Gastroesophageal sphincter (tissue), 4 donors: ENCODE results near the gene TOP2B. TPM values are rescaled to one million over a fixed set of nuclear protein-coding genes. Genes with fewer than 3 reads are reported as not detected.

Experiments used
- ATAC-seq: fragments of 150-250 bp; one replicate; pipeline ENCODE4 v1.9.1; 2016; ENCODE audit warnings: mild to moderate bottlenecking, moderate library complexity
- H3K27ac ChIP-seq, 4 donors: fragments of 200-600 bp; sonication (generic) in 3 of 4; 1 replicate in 3 of 4; 2 replicates in 1 of 4; pipeline ENCODE4 v1.5.1; 2016 to 2019
- H3K27me3 ChIP-seq: fragments of 200-600 bp; sonication (generic); one replicate; pipeline ENCODE4 v1.5.1; 2019
- H3K36me3 ChIP-seq, 2 donors: fragments of 200-600 bp; sonication (generic); one replicate each; pipeline ENCODE4 v1.5.1; 2019; ENCODE audit warnings: control low read depth in 1 of 2
- H3K4me1 ChIP-seq, 3 donors: fragments of 200-600 bp; sonication (generic); 1 replicate in 2 of 3; 2 replicates in 1 of 3; pipeline ENCODE4 v1.5.1; 2016 to 2019; ENCODE audit warnings: control low read depth in 2 of 3
- H3K4me3 ChIP-seq, 2 donors: fragments of 200-600 bp; sonication (generic); one replicate each; pipeline ENCODE4 v1.5.1; 2019; ENCODE audit warnings: mild to moderate bottlenecking in 1 of 2, moderate library complexity in 1 of 2
- H3K9me3 ChIP-seq, 3 donors: fragments of 200-600 bp; sonication (generic); one replicate each; pipeline ENCODE4 v1.5.1; 2017 to 2019; ENCODE audit warnings: control low read depth in 2 of 3
- CTCF ChIP-seq, 4 experiments: fragments of 200-600 bp in 2 of 4; fragments of 450-650 bp in 2 of 4; sonication (generic) in 1 of 4; IDR thresholded peaks; one replicate each; pipeline ENCODE4 v1.5.1; 2017 to 2019; ENCODE audit warnings: antibody characterized with exemption in 4 of 4, mild to moderate bottlenecking in 2 of 4, moderate library complexity in 2 of 4
- EP300 ChIP-seq: sonication (generic); formaldehyde crosslinking; IDR thresholded peaks from one replicate; pipeline ENCODE4 v1.6.1; 2017; ENCODE audit warnings: antibody characterized with exemption, mild to moderate bottlenecking
- POLR2A ChIP-seq, 2 donors: fragments of 450-650 bp; IDR thresholded peaks; one replicate each; pipeline ENCODE4 v1.6.1; 2017; ENCODE audit warnings: antibody characterized with exemption in 2 of 2, mild to moderate bottlenecking in 2 of 2, moderate library complexity in 1 of 2
- POLR2AphosphoS5 ChIP-seq: sonication (generic); formaldehyde crosslinking; IDR thresholded peaks from one replicate; pipeline ENCODE4 v1.6.1; 2017; ENCODE audit warnings: antibody characterized with exemption
- WGBS, 2 donors: methylation state at CpG; one replicate each; pipeline ENCODE4 v1.1.5; 2018; ENCODE audit warnings: low coverage in 1 of 2; 5-methylcytosine and 5-hydroxymethylcytosine counted together
- total RNA-seq, 4 donors: library from RNA; depleted of rRNA; stranded (reverse); fragments of >200 nt; gene quantifications; one replicate each; pipeline ENCODE4 v1.1.0, GENCODE V29; 2016

TOP2B gene
- total RNA-seq, 4 donors from 2014 or later = 109 to 149 (median 127) TPM

- H3K4me3 ChIP-seq = no peak overlapping the region
- no peak for ATAC-seq
- 90% methylated on average over 6 of the region's 6 CpGs; no CpG with 5 or more reads in 1 of the 2 donors for WGBS, 2 donors
- H3K4me1 ChIP-seq = peaks cover 0 to 22% (median 0%) of the 10 kb centered on the region in 3 donors
- peaks cover 0 to 41% of the 10 kb centered on the region in 2 donors for H3K36me3 ChIP-seq
- TF ChIP-seq EP300 = no peak
- no peak for TF ChIP-seq POLR2AphosphoS5
- H3K27me3 ChIP-seq = no peaks in the 10 kb centered on the region
- H3K27ac ChIP-seq = no peak overlapping the region
- H3K9me3 ChIP-seq = no peaks in the 10 kb centered on the region
Observed at GRCh38 chr3:25586167-25586505, 78.6 kb downstream of the TOP2B start.

- H3K27ac ChIP-seq = no peak overlapping the region
- TF ChIP-seq CTCF (IDR thresholded peaks at IDR 0.05) (no peak), POLR2A (IDR thresholded peaks at IDR 0.05) (no peak), EP300 (no peak), POLR2AphosphoS5 (no peak)
- 88 to 90% methylated on average over 5 to 11 of the region's 14 CpGs for WGBS, 2 donors
- no peak for ATAC-seq
- peaks cover 0 to 47% of the 10 kb centered on the region in 2 donors for H3K36me3 ChIP-seq
- no peaks in the 10 kb centered on the region for H3K9me3 ChIP-seq
- H3K27me3 ChIP-seq = no peaks in the 10 kb centered on the region
- no peak overlapping the region for H3K4me3 ChIP-seq
- peaks cover 0 to 22% (median 0%) of the 10 kb centered on the region in 3 donors for H3K4me1 ChIP-seq
Observed at GRCh38 chr3:25585361-25586166, 79.1 kb downstream of the TOP2B start.

- peaks cover 0 to 47% of the 10 kb centered on the region in 2 donors for H3K36me3 ChIP-seq
- ATAC-seq = no peak
- no peak overlapping the region for H3K4me3 ChIP-seq
- no peak for TF ChIP-seq EP300
- no peak for TF ChIP-seq CTCF (IDR thresholded peaks at IDR 0.05)
- no peak for TF ChIP-seq POLR2A (IDR thresholded peaks at IDR 0.05)
- no peak for TF ChIP-seq POLR2AphosphoS5
- H3K27me3 ChIP-seq = no peaks in the 10 kb centered on the region
- H3K27ac ChIP-seq = no peak overlapping the region
- WGBS, 2 donors = 89 to 91% methylated on average over 3 to 14 of the region's 17 CpGs
- H3K9me3 ChIP-seq = no peaks in the 10 kb centered on the region
- peaks cover 0 to 13% (median 0%) of the 10 kb centered on the region in 3 donors for H3K4me1 ChIP-seq
Observed at GRCh38 chr3:25584011-25584789, 80.5 kb downstream of the TOP2B start.

GRCh38 chr3:25583343-25583742, 81.4 kb downstream of the TOP2B start:
- H3K9me3 ChIP-seq = no peaks in the 10 kb centered on the region
- no peak overlapping the region for H3K4me3 ChIP-seq
- no peak for TF ChIP-seq EP300
- TF ChIP-seq CTCF (IDR thresholded peaks at IDR 0.05) = no peak
- TF ChIP-seq POLR2AphosphoS5 = no peak
- TF ChIP-seq POLR2A (IDR thresholded peaks at IDR 0.05) = no peak
- no peak for ATAC-seq
- 92% methylated on average over 2 of the region's 10 CpGs; no CpG with 5 or more reads in 1 of the 2 donors for WGBS, 2 donors
- no peak overlapping the region for H3K27ac ChIP-seq
- no peaks in the 10 kb centered on the region for H3K27me3 ChIP-seq
- peaks cover 0 to 11% (median 0%) of the 10 kb centered on the region in 3 donors for H3K4me1 ChIP-seq
- peaks cover 0 to 51% of the 10 kb centered on the region in 2 donors for H3K36me3 ChIP-seq

- 100% methylated on average over 2 of the region's 2 CpGs; no CpG with 5 or more reads in 1 of the 2 donors for WGBS, 2 donors
- ATAC-seq = no peak
- no peak for TF ChIP-seq EP300
- no peak for TF ChIP-seq POLR2A (IDR thresholded peaks at IDR 0.05)
- TF ChIP-seq CTCF (IDR thresholded peaks at IDR 0.05) = no peak
- no peak for TF ChIP-seq POLR2AphosphoS5
Observed at GRCh38 chr3:25582242-25582641, 82.5 kb downstream of the TOP2B start.

More at GRCh38 chr3:25582242-25582641, 82.5 kb downstream of the TOP2B start:
- peaks cover 0 to 7% (median 0%) of the 10 kb centered on the region in 3 donors for H3K4me1 ChIP-seq
- no peaks in the 10 kb centered on the region for H3K27me3 ChIP-seq
- peaks cover 0 to 58% of the 10 kb centered on the region in 2 donors for H3K36me3 ChIP-seq
- no peak overlapping the region for H3K27ac ChIP-seq
- no peaks in the 10 kb centered on the region for H3K9me3 ChIP-seq
- H3K4me3 ChIP-seq = no peak overlapping the region
